Urothelium cell line (cell line): ENCODE data around the gene CCDC107.

Experiments
- DNase-seq: peaks from one replicate; pipeline ENCODE4 v3.0.0; 2011; ENCODE audit warnings: low spot score, mixed read lengths
- FAIRE-seq: peaks from 2 replicates; lab custom pipeline; 2011; peaks lifted over from hg19 to GRCh38; lab: Jason Lieb, UNC

CCDC107 gene

DNA sequence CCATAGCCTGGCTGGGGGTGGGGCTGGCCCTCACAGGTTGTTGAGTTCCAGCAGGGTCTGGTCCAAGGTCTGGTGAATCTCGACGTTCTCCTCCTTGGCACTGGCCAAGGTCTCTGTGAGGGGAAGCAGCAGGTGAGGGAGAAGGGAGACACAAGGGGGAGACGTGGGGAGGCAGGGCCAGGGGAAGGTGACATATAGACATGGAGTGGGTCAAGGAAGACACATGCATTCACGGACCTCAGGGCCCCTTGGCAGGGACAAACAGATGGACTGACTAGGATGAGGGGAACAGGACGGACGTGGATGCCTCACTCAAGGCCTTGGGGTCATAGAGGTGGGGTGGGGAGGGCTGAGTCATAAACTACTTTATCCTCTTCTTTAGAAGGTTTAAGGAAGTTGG lies 24.0 kb downstream of the CCDC107 start:
- no peak for DNase-seq
- FAIRE-seq, result peak; percentile 53

DNA sequence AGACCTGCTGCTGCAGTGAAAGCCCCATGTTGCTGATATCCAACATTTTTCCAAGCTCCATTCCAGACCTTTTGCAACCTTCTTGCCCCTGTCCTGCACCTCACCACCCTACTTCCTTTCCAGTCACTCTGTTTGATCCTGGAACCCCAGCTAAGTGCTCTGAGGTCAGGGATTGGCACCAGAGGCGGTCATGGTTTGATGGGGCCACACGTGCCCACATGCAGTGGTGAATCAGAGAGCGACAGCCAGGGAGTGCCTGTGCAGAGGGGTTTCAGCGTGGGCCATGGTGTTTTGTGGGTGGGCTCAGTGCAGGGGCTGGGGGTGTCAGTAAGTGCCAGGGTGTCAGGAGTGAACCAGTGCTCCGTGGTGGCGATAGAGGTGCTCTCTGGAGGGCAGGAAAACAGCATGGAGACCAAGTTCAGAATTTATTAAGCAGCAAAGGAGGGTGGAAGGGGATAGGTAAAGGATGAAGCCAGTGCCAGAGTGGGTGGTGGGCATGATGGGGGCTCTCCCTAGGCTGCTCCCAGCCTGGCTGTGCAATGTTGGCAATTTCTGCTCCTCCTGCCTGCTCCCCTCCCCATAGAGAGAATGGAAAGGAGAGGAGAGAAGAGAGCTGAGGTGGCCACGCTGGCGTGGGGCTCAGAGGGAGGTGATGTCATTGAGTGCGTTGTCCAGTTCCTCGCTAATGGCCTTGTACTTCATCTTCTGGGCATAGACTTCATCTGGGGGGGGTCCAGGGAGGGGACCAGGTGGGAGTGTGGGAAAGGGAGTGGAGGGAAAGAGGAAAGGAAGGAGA lies 24.6 kb downstream of the CCDC107 start:
- FAIRE-seq, result no peak
- DNase-seq, result no peak

DNA sequence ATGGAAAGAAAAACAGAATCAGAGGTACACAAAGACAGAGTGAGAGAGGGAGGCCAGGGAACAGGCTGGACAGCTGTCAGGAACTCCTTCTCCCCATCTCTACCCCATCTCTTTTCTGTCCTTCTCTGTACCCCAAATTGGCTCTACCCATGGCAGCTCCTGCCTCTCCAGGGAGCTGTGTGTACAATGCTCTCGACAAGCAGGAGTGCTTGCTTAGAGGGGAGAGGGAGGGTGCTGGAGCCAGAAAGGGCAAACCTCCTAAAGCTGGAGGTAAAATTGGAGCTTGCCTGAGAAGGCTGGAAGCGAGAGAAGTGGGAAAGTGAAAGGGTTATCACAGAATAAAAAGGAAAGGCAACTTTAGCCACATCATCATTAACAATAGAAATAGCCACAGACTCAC lies 25.2 kb downstream of the CCDC107 start:
- no peak for DNase-seq

DNA sequence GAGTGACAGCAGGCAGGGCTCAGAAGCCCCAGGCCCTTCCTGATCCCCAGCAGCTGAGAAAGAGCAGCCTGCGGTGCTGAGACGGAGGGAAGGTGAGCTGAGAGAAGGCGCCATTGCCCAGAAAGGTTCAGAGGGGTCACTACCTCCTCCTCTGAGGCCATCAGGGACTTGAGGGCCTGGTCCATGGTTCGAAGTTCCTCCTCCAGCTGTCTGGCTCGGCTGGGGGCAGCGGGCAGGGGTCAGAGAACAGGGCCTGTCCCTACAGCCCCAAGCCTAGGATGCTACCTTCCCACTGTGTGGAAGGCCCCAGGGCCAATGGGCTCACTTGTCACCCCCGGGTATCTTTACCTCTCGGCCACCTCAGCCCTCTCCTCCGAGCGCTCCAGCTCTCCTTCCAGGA lies 26.8 kb downstream of the CCDC107 start:
- FAIRE-seq, result no peak

More for the DNA sequence above, 25.2 kb downstream of the CCDC107 start:
- FAIRE-seq, result no peak

DNA sequence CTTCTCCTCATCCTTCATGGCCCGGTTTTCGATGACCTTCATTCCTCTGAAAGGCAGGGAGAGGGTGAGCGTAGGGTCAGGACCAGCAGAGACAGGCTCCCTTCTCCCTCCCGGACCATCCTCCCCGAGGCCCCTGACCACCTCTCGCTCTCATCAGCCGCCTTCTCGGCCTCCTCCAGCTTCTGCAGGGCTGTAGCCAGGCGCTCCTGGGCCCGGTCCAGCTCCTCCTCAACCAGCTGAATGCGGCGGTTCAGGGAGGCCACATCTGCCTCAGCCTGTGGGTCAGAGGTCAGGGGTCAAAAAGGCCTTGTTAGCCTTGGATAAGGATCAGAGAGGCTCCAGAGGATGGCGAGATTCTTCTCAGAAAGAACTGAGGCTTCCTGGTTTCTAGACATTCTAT lies 27.4 kb downstream of the CCDC107 start:
- DNase-seq (no peak), FAIRE-seq (no peak)

More for the DNA sequence above, 26.8 kb downstream of the CCDC107 start:
- DNase-seq, result no peak

DNA sequence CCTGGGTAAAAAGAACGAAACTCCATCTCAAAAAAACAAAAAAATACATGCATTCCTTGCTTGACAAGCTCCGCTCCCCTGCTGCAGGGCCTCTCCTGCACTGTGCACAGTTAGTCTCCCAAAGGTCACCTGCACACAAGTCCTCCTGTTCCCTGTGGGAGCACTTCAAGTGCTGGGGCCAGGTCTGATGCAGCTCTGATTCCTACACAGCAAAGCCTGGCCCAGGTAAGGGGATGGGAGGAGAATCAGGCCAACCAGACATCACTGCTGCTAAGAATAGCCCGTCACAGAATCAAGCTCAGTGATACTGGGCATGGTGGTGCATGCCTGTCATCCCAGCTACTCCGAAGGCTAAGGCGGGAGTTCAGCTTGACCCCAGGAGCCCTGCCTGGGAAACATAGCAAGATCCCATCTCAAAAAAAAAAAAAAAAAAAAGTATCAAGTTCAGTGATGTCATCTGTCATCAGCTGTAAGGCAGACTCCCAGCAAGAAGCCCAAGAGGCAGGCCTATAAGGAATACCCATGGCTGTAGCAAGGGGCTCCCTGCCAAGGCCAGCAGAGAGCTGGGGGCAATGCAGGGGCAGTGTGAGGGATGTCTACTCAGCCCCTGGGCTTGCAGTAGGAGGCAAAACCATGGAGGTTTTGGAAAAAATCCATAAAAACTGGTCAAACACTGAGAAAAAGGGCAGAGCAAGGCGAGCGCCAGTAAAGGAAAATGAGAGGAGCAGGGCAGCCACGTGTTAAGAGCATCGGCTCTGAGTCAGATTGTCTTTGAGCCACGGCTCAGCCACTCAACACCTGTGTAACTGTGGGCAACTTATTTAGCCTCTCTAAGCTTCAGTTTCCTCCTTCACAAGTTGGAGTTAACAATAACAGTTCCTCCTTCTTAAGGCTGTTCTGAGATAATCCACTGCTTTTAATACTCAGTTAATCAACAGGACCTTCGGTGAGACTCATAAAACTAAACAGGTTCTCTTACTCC lies 28.4 kb downstream of the CCDC107 start:
- FAIRE-seq (no peak), DNase-seq (no peak)

DNA sequence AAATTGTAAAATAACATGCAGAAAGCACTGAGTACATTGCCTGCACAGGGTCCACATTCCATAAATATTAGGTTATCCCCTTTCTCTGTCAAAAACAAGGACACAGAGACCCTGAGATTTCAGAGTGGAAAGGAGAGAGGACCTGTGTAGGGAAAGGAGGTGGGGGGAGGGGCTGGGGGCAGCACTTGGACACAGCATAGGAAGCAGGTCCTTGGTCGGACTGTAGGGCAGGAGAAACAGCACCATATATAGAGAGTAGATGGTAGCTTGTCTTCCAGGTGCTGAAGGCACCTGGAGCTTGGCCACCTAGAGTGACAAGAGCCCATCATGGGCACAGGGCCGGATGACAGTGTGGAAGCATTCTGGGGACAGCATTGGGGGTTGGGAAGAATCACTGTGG lies 29.2 kb downstream of the CCDC107 start:
- DNase-seq (peak; percentile 44), FAIRE-seq (no peak)

DNA sequence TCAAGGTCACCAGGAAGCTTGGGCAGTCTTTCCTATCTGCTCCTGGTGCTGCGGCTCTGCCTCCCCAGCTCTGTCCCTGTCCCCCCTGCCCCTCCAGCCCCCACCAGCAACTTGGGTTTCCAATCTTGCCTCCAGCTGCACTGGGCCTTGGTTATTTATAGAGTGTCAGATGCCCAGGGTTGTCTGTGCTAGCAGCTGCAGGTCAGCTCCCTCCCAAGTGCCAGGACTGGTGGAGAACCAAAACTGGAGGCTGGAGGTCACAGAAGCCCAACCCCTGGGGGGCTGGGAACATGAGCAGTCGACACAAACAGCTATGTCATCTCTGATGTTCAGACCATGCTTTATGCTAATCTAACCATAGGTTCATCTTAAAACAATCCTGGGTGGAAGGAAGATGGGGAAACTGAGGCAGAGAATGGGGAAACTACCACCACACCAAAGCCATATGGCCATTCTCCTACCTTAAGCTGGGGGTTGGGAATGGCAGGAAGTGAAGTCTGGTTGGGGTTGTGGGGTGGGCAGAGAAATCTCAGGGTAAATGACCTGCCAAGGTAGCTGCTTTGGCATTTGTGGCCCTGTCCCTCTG lies 30.0 kb downstream of the CCDC107 start:
- DNase-seq (no peak), FAIRE-seq (no peak)

DNA sequence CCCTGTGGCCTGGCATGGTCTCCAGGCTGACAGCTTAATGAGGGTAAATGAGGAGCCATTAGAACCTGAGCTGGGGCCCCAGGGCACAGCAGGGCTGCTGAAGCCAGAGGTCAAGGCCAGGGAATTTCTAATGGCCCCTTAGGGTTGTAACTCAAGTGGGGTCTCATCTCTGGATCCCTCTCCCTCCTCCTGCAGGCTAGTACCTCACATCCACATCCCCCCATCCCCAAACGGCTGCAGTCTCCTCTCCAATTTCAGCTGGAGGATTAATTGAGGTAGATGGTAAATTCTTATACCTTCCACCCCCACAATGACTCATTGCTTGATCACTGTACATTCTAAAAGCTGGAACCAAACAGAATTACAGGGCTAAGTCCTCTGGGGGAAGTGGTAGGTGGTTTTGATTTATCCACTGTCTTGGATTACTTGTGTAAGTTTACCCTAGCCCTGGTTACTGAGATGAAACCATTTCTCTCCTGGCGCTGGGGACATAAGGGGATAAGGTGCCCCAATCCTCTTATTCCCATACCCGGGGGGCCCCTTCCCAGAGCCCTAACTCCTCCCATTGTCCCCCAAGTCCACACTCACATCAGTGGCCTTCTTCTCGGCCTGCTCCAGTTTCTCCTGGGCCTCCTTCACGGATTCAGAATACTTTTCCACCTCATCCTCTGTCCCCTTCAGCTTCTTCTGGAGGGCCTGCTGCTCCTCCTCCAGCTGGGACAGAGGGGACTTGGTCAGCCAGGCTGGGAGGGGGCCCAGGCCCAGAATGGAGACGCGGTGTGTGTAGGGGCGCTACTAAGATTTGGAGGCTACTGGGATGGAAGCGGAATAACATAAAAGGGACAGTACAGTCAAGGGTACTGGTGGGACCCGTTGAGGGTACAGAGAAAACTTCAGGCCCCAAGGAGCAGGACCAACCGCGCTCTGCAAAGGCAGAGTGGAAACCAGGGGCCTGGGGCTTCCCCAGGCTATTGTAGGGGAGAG lies 30.8 kb downstream of the CCDC107 start:
- peak; percentile 5 for FAIRE-seq
- peak; percentile 64 for DNase-seq

DNA sequence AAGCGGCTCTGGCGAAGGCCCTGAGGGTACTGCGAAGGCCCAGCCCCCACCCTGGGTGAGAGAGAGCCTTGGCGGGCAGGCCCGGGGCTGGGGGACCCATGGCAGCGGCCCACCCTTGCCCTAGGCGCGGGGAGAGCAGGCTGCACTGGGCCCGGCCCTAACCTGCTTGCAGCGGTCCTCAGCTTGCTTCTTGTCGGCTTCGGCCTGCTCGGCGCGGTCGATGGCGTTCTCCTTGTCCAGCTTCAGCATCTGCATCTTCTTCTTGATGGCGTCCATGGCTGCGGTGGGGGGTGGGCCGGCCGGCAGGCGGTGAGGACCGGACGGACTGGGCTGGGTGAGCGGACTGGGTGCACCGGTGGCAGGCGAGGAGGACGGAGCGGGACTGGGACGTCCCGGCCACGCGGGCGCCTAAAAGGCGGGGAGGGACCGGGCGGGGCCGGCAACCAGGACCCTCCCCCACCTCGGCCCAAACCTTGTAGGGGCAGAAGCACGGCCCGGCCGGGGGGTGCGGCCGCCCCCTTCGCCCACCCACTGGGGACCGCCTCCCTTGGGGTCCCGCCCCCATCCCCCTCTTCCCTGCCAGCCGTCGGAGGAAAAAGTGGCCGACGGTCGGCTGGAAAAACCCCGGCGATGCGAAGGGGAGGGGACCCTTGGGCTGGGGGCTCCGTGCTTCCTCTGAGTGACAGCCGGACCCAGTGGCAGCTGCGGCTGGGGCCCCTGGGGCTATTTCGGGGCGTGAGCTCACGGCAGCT lies 31.6 kb downstream of the CCDC107 start, which contains the start of gene TPM2:
Gene TPM2, minus strand, starts transcription at position 384 of the 752 bp plus-strand sequence. Its CDS starts 108 bp downstream, at position 276.
- DNase-seq (peak; percentile 88), FAIRE-seq (peak; percentile 97)

DNA sequence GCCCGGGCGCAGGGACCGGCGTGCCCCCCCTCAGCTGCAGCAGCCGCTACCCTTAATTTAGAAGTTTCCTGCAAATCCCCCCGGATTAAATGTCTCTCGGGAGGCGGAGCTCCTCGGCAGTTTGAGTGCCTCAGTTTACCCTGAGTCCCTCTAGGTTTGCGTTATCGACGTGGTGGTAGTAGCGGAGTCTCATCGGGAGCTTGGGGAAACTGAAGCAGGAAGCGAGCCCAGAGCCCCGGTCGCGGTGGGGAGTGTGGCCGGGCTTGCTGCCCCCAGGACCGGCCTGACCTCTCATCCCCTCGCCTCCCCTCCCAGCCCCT lies 32.2 kb downstream of the CCDC107 start:
- FAIRE-seq (no peak), DNase-seq (no peak)

DNA sequence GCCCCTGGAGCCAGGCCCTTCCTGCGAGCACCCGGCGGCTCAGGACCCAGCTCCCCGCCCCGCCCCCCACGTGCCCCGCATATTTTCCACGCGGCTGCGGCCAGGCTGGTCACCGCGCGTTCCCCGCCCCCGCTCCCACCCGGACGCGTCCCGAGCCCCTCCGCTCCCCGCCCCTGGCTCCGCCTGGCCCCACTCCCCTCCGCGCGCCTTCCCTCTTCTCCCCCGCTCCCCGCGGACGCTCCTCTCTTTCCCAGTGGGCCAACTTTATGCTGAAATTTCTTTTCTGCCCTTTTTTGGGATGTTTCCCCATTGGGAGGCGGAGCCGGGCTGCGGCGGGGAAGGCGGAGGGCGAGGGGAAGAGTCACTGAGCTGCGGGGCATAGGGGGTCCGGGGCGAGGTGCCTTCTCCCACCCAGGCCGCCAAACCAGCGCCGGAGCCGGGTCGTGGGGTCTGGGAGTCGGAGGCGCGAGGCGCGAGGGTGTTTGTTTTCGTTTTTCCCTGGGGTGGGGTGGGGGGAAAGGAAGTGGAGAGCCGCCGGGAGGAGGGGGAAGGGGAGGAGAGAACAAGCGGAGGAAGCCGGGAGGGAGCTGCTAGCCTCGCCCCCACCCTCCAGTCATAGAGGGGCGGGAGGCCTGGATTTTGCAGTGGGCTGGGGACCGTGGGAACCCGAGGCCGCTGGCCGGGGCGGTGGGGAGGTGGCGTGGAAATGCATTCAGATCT lies 32.7 kb downstream of the CCDC107 start:
- DNase-seq, result peak; percentile 85
- peak; percentile 17 for FAIRE-seq

DNA sequence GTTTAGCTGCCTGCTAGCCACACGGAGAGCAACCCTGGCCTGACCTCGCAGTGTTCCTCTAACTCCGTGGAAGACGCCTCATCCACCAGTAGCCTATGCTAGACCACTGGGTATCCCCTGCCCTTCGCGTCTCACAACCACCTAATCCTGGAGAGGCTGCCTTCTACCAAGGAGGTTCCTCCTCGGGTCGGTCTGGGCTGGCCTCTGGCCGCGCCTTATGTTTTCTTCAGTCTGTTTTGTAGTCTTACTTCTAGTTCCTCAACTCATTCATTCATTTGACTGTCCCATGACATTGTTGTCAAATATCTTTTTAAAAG lies 33.2 kb downstream of the CCDC107 start:
- DNase-seq (no peak), FAIRE-seq (peak; percentile 77)

DNA sequence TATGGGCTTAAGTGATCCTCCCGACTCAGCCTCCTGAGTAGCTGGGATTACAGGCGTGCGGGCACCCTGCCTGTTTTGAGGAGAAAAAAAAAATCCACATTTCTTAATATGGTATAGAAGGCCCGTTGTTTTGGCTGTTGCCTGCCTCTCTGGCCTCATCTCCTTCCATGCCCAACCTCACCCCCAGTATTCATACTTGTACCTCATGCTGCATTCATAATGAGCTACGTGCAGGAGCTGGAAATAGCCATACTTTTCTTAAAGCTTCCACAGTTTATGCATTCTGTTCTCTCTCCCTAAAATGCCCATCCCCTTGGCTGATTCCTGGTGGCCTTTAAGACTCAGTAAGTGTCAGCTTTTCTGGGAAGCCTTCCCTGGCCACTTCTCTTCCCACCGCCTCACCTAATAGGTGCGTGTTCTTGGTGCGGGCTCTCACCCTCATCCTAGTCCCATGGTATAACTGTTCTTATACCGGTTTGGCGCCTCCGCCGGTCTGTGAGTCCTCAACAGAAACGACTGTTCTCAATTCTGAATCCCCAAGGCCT lies 33.7 kb downstream of the CCDC107 start:
- no peak for FAIRE-seq
- no peak for DNase-seq

DNA sequence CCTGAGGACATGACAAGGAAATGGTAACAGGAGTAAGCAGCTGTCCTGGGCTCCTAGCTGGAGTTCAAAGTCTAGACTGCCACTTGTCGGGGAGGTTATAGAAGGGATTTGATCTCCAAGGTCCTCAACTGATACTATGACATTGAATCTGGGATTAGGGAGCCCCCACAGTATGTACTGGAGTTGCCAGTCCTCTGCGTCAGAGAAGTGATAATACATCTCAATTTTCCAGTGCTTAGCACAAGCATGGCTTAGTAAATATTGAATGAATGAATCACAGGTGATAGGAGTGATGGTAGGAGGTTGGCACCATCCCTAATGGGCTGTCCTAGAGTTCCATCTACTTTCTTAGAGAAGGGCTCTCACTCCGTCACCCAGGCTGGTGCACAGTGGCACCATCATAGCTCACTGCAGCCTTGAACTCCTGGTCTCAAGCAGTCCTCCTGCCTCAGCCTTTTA lies 37.9 kb downstream of the CCDC107 start:
- FAIRE-seq (peak; percentile 30), DNase-seq (no peak)

DNA sequence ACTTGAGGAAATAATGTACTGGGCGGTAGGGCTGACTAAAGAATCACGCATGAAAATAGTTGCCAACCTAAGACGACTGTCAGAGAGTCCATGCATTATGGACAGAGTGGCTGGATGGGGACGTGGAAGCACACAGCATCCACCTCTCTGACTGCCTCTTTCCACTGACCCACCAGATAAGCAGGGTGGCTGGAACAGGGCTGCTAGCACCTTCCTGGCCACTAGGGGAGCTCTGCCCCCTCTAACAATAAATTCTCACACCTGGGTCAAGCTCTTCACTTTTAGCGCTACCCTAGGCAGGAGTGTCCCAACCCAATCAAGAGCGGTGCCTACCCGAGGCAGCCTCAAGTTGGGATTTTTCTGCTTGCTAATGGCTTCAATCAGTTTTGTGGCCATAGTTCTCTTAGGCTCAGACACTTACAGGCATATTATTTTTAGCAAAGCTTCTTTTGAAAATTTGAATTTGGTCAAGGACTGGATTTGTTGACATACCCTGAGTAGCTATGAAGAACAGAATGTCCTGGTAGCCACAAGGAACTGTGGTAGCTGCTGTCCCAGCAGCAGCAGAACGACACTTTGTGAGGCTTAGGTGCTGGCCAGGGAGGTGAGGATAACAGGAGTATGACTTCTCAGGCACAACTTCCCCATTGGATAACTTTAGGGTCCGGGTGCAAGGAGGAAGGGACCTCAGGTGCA lies 38.6 kb downstream of the CCDC107 start:
- peak; percentile 74 for DNase-seq
- FAIRE-seq, result no peak

DNA sequence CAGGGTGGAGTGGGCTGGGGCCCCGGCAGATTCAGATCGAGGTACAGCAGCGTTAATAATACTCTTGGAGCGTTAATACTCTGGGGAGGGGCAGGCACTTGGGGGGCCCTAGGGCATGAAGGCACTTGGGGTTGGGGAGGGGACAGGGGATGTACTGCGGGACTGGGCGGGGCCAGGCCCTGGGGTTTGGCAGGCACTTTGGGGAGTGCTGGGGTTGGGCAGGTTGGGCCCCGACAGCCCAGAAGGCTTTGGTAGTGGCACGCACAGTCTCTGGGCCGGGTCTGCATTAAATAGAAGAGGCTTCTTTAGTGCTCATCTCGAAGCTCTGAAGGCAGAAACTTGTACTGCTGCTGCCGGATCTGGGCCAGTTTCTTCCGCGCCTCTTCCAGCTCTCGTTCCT lies 39.4 kb downstream of the CCDC107 start:
- FAIRE-seq, result no peak
- no peak for DNase-seq

DNA sequence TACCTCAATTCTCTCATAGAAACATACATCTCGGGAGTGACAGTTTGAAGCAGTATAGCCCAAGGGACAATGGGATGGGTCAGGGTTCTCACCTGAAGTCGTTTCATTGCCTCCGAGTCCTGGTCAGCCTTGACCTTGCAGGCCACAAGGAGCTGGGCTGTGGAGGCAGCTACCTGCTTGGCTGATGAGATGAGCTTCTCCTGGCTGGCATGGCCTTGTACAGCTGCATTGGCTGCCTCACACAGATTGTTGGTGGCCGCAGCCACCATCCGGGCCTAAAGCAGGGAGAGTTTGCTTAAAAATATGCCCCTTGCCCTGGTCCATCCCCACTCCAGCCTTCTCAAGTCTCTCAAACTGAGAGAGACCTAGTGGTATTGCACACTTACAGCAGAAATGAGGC lies 40.1 kb downstream of the CCDC107 start:
- FAIRE-seq, result no peak

More for the DNA sequence above, 40.1 kb downstream of the CCDC107 start:
- DNase-seq, result no peak
